Suppressor macrophage treated with lipopolysaccharide for 4 hours (primary cell): ENCODE results near the gene LRRC36.
A peak's percentile ranks its signal among the peaks of the same experiment; 100 is the strongest.

Experiments
- DNase-seq: peaks from one replicate; pipeline ENCODE4 v3.0.0-alpha.2; 2020

The LRRC36 gene, protein sequence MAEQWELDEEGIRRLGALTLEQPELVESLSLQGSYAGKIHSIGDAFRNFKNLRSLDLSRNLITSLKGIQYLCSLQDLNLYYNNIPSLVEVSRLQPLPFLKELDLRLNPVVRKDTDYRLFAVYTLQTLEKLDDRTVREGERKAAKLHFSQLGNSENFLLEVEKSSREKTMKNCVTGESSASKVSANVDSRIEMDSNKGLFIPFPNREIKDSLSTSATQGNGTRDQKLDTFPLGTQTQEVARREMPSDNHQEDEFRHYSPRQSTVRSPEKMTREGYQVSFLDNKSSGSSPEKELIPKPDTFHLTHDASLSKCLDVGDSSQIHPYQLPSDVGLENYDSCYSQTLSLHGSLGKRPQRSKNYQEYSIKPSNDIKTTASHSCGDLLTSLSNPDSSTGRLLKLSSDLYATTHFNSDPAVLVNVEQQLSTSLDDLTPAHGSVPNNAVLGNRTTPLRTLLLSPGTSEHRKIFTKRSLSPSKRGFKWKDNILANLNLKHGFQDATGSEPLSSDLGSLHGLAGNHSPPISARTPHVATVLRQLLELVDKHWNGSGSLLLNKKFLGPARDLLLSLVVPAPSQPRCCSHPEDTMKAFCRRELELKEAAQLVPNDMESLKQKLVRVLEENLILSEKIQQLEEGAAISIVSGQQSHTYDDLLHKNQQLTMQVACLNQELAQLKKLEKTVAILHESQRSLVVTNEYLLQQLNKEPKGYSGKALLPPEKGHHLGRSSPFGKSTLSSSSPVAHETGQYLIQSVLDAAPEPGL

DNA sequence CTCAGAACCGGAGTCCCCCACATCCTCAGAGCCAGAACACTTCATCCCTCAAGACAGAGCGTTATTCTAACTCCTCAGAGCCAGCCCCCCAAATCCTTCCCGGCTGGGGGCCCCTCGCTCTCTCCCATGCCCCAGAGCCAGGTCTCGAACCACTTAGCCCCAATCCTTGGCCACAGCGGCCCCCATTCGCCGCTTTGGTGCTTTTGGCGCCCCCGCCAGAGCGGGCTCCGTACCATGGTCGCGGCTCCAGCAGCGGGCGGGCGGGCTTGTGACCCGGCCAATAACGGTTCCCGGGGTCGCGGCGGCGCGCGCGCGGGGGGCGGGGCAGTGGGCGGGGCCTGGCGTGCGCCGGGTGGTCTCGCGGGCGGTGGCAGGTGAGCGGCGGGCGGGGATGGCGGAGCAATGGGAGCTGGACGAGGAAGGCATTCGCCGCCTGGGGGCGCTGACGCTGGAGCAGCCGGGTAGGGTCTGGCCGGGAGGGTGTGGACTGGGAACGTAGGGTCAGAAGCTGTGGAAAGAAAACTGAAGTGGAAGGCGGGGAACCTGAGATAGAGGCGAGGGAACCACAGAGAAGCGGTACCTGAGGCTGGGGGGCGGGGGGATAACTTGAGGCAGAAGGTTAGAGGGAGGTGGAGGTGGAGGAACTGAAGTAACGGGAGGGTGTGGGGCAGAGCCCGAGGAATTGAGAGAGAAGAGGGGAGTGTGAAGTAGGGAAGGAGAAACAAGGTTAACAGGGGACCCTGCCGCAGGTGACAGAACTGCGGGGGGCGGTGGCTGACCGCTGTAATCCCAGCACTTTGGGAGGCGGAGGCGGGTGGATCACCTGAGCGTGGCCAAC, at the start of gene LRRC36, which contains the start of gene KCTD19:
Gene LRRC36, plus strand, starts transcription at position 344 of the 838 bp plus-strand sequence. Its CDS starts 48 bp downstream, at position 392.
Gene KCTD19, minus strand, starts transcription at position 270 of the 838 bp plus-strand sequence. Its CDS starts 34 bp downstream, at position 236.
- DNase-seq = no peak

DNA sequence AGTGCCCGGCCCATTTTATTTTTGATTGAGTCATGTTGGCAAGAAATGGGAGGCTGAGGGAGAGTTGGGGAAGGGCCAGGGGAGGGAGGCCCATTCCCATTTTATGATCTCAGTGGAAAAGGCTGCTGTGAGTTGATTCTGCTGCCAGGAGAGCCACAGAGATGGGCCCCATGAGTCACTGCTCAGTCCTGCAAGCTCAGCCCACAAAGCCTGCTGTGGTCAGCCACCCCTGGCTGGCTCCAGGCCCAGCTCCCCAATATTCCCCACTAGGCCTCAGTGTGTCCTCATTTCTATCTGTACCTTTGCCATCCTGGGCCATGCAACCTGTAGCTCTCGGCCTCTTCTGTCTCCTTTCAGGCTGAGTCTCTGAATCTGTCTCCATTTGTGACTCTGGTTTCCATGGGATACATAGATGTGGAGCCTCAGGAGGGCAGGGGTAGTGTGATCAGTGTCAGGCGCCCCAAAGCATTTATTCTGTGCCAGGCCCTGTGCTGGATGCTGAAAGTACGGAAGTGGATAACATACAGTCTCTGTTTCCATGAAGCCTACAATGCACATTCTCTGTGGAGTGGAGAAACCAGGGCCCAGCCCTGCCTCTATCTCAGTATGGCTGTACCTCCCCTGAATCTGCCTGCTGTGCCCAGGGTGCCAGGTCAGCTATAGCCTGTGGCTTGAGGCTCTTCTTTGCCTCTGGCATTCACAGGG, 49.2 kb upstream of the LRRC36 start:
- DNase-seq = peak; percentile 59

DNA sequence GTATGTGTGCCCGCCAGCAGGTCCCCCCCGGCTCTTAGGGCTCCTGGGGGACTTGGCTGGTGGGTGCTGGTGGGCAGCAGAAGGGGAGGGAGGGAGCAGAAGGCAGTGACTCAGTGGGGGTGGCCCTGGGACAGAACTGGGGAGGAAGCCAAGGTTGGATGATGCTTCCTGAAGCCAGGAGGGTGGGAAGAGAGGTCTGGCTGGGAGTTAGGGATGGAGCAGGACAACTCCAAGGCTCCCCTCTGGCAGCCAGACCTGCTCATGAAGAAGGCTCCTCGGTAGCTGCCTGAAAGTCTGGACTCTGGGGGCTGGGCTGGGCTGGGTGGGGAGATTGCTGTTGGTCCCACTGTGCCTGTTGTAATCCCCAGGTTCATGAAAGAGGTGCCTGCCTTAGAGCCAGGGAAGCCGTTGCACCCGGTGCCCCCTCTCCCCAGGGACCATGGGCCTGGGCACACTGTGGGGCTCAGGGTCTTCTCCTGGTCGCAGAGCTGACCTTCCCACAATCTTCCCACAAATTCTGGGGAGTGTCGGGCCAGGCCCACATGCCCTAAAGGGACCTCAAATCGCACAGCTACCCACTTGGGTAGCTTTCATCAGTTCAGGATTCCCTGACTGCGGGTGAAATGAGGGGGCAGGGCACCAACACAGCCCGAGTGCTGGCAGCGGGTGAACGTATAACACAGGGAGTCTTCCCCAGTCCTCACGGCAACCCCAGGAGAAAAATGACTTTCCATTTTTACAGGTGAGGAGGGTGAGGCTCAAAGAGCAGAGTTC, 48.4 kb upstream of the LRRC36 start:
- DNase-seq = no peak

DNA sequence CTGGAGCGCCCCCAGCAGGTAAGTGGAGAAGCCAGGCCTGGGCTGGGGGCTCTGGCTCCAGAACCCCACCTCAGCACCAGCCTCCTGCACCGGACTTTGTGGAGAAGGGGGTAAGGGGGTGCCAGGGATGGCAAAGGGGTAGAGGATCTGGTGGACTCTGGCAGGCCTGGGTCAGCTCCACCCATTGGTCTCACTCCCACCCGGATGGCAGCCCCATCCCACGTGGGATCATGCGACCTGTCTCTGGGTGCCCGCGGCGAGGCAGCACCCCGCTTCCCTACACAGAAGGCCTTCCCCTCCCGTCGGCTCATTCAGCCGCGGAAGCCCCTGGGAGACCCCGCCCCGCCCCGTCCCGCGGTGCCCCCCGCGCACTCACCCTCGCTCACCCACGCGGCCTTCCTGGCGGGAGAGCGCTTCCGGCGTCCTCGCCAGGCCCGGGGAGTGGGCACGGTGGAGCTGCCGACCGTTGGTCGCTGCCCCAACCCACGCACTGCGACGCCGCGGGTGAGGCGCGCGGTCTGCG, 47.8 kb upstream of the LRRC36 start:
- DNase-seq = no peak

DNA sequence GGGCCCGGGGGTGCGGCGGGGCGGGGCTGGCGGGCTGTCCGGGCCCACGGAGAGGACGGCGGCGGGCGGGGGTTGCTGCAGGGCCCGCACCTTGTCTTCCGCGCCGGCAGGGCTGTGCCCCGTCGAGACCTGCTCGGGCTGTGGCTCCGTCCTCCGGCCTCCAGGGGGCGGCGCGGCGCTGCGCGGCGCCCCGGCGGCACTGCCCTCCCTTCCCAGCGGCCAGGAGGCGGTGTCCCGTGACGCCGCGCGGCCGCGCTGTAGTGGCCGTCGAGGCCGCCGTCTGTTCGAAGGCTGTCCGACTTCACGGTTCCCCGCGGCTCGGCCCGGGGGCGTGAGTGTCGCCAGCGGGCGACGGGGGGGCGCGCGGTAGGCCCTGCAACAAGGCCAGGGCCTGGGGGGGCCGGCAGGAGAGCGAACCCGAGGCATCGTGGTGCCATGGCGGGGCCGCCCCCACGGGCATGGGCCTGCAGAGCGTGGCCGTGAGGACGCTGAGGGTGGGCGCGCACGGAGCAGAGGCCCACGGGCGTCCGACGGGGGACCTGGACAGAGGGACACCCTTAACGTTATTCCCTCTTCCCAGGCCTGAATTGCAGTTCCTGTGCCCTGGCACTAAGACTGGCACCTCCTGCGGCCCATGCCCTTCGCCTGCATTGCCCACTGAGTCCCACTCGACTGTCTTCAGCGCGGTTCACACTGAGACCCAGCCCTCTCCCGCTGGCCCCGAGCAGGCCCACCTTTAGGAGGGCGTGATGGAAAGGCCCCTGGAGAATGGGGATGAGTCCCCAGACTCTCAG, 47.1 kb upstream of the LRRC36 start, which contains the start of gene PLEKHG4:
Gene PLEKHG4, plus strand, starts transcription at position 237 of the 794 bp plus-strand sequence. Its CDS starts 513 bp downstream, at position 750.
- DNase-seq = peak; percentile 79

DNA sequence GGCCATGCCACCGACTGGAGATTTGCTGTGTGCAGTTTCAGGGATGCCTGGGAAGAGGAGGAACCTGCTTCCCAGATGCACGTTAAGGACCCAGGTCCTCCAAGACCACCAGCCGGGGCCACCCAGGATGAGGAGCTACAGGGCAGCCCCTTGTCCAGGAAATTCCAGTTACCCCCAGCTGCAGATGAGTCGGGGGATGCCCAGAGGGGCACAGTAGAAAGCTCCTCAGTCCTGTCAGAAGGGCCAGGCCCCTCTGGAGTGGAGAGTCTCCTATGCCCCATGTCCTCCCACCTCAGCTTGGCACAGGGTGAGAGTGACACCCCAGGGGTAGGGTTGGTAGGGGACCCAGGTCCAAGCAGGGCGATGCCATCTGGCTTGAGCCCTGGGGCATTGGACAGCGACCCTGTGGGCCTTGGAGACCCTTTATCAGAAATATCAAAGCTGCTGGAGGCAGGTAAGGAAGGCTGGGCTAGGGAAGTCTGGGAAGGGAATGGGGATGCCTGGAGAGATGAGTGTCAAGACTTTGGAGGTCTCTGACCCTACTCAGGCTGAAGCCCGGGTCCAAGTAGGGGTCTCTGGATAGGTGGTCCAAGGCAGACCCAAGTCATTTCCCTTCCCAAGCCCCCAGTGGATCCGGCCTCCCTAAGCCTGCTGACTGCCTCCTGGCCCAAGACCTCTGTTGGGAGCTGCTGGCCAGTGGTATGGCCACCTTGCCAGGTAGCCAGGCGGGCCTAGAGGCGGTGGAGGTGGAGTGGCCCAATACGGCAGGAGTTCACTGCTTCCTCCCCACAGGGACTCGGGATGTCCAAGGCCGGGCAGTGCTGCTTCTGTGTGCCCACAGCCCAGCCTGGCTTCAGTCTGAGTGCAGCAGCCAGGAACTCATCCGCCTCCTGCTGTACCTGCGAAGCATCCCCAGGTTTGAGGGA, 46.3 kb upstream of the LRRC36 start:
- DNase-seq = no peak

DNA sequence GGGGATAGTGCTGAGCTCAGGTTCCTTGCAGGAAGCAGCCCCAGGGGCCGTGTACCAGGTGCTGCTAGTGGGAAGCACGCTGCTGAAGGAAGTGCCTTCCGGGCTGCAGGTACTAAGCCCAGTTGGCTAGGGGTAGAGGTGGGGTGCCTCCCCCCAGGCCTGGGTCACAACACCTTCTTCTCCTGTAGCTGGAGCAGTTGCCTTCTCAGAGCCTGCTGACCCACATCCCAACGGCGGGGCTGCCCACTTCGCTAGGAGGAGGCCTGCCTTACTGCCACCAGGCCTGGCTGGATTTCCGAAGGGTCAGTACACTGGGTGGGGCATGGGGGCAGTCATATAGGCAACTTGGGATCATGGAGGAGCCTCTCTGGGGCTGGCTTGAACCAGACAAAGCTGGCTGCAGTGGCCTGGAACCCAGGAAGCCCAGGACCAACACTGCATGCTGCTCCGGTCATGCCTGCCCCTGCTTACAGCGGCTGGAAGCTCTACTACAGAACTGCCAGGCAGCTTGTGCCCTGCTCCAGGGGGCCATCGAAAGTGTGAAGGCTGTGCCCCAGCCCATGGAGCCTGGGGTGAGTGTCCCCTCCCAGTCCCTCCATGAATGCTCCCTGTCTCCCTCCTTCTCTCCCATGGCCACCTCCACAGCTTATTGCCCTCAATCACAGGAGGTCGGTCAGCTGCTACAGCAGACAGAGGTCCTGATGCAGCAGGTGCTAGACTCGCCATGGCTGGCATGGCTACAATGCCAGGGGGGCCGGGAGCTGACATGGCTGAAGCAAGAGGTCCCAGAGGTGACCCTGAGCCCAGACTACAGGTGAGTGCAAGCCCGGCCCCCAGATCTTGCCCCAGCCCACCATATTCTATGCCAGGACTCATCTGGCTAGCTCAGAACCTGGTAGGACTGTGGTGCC, 44.8 kb upstream of the LRRC36 start:
- no peak for DNase-seq

GRCh38 chr16:67282447-67282805, 44.2 kb upstream of the LRRC36 start:
- no peak for DNase-seq

DNA sequence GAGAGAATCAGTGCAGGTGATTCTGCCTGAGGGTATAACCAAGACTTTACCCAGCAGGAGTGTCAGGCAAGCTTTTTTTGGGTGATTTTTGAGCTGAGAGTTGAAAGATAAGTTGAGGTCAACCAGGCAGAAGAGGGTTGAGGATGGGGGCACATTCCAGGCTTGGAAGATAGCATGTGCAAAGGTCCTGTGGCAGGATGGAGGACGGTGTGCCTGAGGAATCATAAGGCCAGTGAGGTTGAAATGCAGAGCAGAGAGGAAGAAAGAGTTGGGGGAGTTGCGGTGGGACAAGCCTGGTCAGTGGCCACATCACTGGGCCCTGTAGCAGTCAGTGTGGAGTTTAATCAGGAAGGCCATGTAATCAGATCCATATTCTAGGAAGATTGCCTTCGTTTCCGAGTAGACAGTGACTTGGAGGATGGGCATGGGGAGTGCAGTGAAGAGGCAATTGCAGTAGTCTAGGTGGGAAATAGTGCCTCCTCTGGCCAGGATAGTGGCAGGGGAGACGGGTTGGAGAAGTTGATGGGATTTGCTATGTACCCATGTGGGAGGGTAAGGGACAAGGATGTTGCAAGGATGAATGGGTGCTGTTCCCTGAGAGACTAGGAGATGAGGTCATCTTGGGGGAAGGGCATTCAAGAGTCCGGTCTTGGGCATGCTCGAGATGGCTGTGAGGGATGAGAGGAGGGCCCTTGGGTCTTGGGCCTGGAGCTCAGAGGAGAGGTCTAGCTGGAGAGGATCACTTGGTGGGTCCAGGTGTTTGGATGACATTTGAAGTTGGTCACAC, 43.4 kb upstream of the LRRC36 start:
- peak; percentile 35 for DNase-seq

GRCh38 chr16:67283826-67284555, 42.6 kb upstream of the LRRC36 start:
- no peak for DNase-seq

GRCh38 chr16:67284699-67285646, 41.6 kb upstream of the LRRC36 start:
- no peak for DNase-seq

DNA sequence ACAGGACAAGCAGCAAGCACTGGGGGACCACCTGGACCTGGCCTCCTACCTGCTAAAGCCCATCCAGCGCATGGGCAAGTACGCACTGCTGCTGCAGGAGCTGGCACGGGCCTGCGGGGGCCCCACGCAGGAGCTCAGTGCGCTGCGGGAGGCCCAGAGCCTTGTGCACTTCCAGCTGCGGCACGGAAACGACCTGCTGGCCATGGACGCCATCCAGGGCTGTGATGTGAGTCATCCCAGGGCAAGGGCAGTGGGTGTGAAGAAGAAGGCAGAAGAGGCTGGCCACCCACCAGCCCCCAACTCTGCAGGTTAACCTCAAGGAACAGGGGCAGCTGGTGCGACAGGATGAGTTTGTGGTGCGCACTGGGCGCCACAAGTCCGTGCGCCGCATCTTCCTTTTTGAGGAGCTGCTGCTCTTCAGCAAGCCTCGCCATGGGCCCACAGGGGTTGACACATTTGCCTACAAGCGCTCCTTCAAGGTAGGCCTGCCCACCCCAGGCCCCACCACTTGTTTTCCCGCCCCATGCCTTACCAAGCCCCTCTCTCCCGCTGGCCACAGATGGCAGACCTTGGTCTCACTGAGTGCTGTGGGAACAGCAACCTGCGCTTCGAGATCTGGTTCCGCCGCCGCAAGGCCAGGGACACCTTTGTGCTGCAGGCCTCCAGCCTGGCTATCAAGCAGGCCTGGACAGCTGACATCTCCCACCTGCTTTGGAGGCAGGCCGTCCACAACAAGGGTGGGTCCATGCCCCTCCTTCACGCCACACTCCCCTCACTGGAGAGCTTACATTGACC, 40.0 kb upstream of the LRRC36 start:
- no peak for DNase-seq

GRCh38 chr16:67287960-67288359, 38.7 kb upstream of the LRRC36 start:
- DNase-seq = no peak

DNA sequence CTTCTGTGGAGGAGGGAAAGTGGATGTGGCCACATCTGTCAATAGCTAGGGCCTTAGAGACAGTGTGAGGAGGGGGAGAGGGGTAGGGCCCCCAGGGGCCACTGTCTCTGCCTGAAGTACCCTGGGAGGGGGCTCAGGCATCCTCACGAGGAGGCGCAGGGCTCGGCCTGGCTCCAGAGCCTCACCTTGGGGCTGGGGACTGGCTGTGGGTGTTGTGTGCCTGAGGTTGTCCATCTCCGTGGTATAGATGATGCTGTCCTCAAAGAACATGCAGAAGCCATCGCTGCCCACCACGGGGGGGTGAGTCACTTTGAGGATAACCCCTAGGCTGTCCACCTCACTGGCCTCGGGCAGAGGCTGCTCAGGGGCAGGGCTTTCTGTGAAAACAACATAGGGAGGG, 35.2 kb upstream of the LRRC36 start:
- no peak for DNase-seq
